MM.1S (cell line): ENCODE results near the gene TMEM9B.

Source experiments
- DNase-seq: peaks from one replicate; pipeline ENCODE4 v3.0.0-alpha.2; 2015
- H2AFZ ChIP-seq: fragments of 300-600 bp; sonication (generic); 2 replicates; pipeline ENCODE4 v1.6.0; 2016; ENCODE audit warnings: antibody characterized with exemption, low read length
- H3F3A ChIP-seq: fragments of 300-600 bp; sonication (generic); 2 replicates; pipeline ENCODE4 v1.6.1; 2016; ENCODE audit warnings: mild to moderate bottlenecking, antibody characterized with exemption, low read length, moderate library complexity, mixed read lengths; ENCODE audit not compliant: insufficient read depth
- H3K27ac ChIP-seq: fragments of 300-600 bp; sonication (generic); 2 replicates; pipeline ENCODE4 v1.5.1; 2016; ENCODE audit warnings: mild to moderate bottlenecking, low read length
- H3K27me3 ChIP-seq: fragments of 300-600 bp; sonication (generic); replicated peaks from 2 replicates; pipeline ENCODE4 v1.6.0; 2016; ENCODE audit warnings: low read length; ENCODE audit not compliant: insufficient read depth
- H3K36me3 ChIP-seq: fragments of 300-600 bp; sonication (generic); replicated peaks from 2 replicates; pipeline ENCODE4 v1.6.1; 2016; ENCODE audit warnings: mild to moderate bottlenecking, low read length, mixed read lengths; ENCODE audit not compliant: insufficient read depth
- H3K4me1 ChIP-seq: fragments of 300-600 bp; sonication (generic); 2 replicates; pipeline ENCODE4 v1.6.1; 2016; ENCODE audit warnings: low read length, mixed read lengths
- H3K4me2 ChIP-seq: fragments of 300-600 bp; sonication (generic); 2 replicates; pipeline ENCODE4 v1.6.0; 2016; ENCODE audit warnings: low read depth, low read length
- H3K4me3 ChIP-seq: fragments of 300-600 bp; sonication (generic); 2 replicates; pipeline ENCODE4 v1.5.1; 2016; ENCODE audit warnings: low read length, mixed read lengths
- H3K79me2 ChIP-seq: fragments of 300-600 bp; sonication (generic); 2 replicates; pipeline ENCODE4 v1.6.1; 2016; ENCODE audit warnings: mixed run types, low read length, mixed read lengths
- H3K9ac ChIP-seq: fragments of 300-600 bp; sonication (generic); 2 replicates; pipeline ENCODE4 v1.6.1; 2016; ENCODE audit warnings: low read length, mixed read lengths
- H3K9me2 ChIP-seq: fragments of 300-600 bp; sonication (generic); replicated peaks from 2 replicates; pipeline ENCODE4 v1.6.1; 2016; ENCODE audit warnings: mild to moderate bottlenecking, low read length, mixed read lengths; ENCODE audit not compliant: insufficient read depth
- H3K9me3 ChIP-seq: fragments of 300-600 bp; sonication (generic); replicated peaks from 2 replicates; pipeline ENCODE4 v1.6.1; 2016; ENCODE audit warnings: mild to moderate bottlenecking, low read length, mixed read lengths; ENCODE audit not compliant: insufficient read depth
- H4K20me1 ChIP-seq: fragments of 300-600 bp; sonication (generic); 2 replicates; pipeline ENCODE4 v1.6.1; 2016; ENCODE audit warnings: mild to moderate bottlenecking, low read length, moderate library complexity, mixed read lengths; ENCODE audit not compliant: insufficient read depth
- EZH2 ChIP-seq: fragments of 300-600 bp; sonication (generic); optimal IDR thresholded peaks from 2 replicates; pipeline ENCODE3; 2017; ENCODE audit warnings: low read depth, mild to moderate bottlenecking, antibody characterized with exemption, low read length, mixed read lengths
- EZH2phosphoT487 ChIP-seq: fragments of 300-600 bp; sonication (generic); IDR thresholded peaks from 2 replicates; pipeline ENCODE4 v1.6.1; 2018; ENCODE audit warnings: antibody characterized with exemption, low read length
- TF ChIP-seq, protein P1 (sequence below): fragments of 300-600 bp; sonication (generic); IDR thresholded peaks from 2 replicates; pipeline ENCODE4 v1.5.1; 2016; ENCODE audit warnings: antibody characterized with exemption, low read length, mixed read lengths

TMEM9B gene

GRCh38 chr11:8905528-8906165, 58.6 kb downstream of the TMEM9B start:
- H3K4me1 ChIP-seq, result peaks cover 5% of the 10 kb centered on the region; the same call in 1 of the 2 replicates
- H4K20me1 ChIP-seq, result no peaks in the 10 kb centered on the region
- DNase-seq, result no peak
- H3K4me3 ChIP-seq, result no peak overlapping the region
- no peaks in the 10 kb centered on the region for H3K9me3 ChIP-seq
- no peaks in the 10 kb centered on the region for H3K36me3 ChIP-seq
- no peak overlapping the region for H3K9ac ChIP-seq
- H3K9me2 ChIP-seq, result no peaks in the 10 kb centered on the region
- H3F3A ChIP-seq, result no peaks in the 10 kb centered on the region
- H3K27ac ChIP-seq, result no peak overlapping the region
- TF ChIP-seq EZH2phosphoT487 (no peak), EZH2 (no peak)
- TF ChIP-seq, protein P1, sequence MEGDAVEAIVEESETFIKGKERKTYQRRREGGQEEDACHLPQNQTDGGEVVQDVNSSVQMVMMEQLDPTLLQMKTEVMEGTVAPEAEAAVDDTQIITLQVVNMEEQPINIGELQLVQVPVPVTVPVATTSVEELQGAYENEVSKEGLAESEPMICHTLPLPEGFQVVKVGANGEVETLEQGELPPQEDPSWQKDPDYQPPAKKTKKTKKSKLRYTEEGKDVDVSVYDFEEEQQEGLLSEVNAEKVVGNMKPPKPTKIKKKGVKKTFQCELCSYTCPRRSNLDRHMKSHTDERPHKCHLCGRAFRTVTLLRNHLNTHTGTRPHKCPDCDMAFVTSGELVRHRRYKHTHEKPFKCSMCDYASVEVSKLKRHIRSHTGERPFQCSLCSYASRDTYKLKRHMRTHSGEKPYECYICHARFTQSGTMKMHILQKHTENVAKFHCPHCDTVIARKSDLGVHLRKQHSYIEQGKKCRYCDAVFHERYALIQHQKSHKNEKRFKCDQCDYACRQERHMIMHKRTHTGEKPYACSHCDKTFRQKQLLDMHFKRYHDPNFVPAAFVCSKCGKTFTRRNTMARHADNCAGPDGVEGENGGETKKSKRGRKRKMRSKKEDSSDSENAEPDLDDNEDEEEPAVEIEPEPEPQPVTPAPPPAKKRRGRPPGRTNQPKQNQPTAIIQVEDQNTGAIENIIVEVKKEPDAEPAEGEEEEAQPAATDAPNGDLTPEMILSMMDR, result no peak
- no peaks in the 10 kb centered on the region for H3K79me2 ChIP-seq
- H2AFZ ChIP-seq, result no peak overlapping the region
- no peaks in the 10 kb centered on the region for H3K27me3 ChIP-seq
- H3K4me2 ChIP-seq, result no peak overlapping the region

- Histone ChIP-seq H3K4me2 (no peak overlapping the region), H3K4me1 (no peaks in the 10 kb centered on the region), H3K27ac (no peak overlapping the region), H3K9me2 (no peaks in the 10 kb centered on the region), H3K79me2 (no peaks in the 10 kb centered on the region), H3K27me3 (no peaks in the 10 kb centered on the region), H3K9me3 (no peaks in the 10 kb centered on the region), H3K36me3 (no peaks in the 10 kb centered on the region), H3K9ac (no peak overlapping the region), H2AFZ (no peak overlapping the region), H3F3A (no peaks in the 10 kb centered on the region), H4K20me1 (no peaks in the 10 kb centered on the region), H3K4me3 (no peak overlapping the region)
- TF ChIP-seq EZH2 (no peak), EZH2phosphoT487 (no peak)
- TF ChIP-seq, protein P1, result no peak
- no peak for DNase-seq
Measured at GRCh38 chr11:8899119-8899753, 65.0 kb downstream of the TMEM9B start.
